OCI-LY7 (cell line): ENCODE results near the gene CCL27. TPM values are rescaled to one million over a fixed set of nuclear protein-coding genes. Genes with fewer than 3 reads are reported as not detected.

ENCODE experiments used
- Bru-seq: library from RNA; stranded (reverse); fragments of 400-500 nt; gene quantifications from one replicate; lab custom pipeline; 2021; lab: Mats Ljungman, UMichigan
- BruChase-seq, 2 experiments: library from RNA; stranded (reverse); fragments of 400-500 nt; gene quantifications; one replicate each; lab custom pipeline; 2021; lab: Mats Ljungman, UMichigan
- BruUV-seq: library from RNA; stranded (reverse); fragments of 400-500 nt; replicated peaks from 2 replicates; lab custom pipeline; 2021; lab: Mats Ljungman, UMichigan
- CTCF ChIA-PET: fragments of 300-600 bp; sonication (Branson Sonifier 250); formaldehyde crosslinking; loops from one replicate; lab custom pipeline; 2022; ENCODE audit warnings: antibody characterized with exemption; ENCODE audit not compliant: unreplicated experiment; lab: Charles Lee
- POLR2A ChIA-PET: fragments of 300-600 bp; sonication (Branson Sonifier 250); formaldehyde crosslinking; loops from one replicate; lab custom pipeline; 2022; ENCODE audit warnings: antibody characterized with exemption; lab: Charles Lee
- DNase-seq: peaks from one replicate; pipeline ENCODE4 v3.0.0-alpha.2; 2015; ENCODE audit warnings: low spot score
- H2AFZ ChIP-seq: fragments of 200-600 bp; sonication (generic), shearing (Covaris generic); 2 replicates; pipeline ENCODE4 v1.6.1; 2014; ENCODE audit warnings: mild to moderate bottlenecking, antibody characterized with exemption, low read length, moderate library complexity
- H3K27ac ChIP-seq: fragments of 200-600 bp; sonication (generic); 2 replicates; pipeline ENCODE4 v1.5.1; 2014; ENCODE audit warnings: mixed run types, low read depth, mild to moderate bottlenecking, moderate library complexity, low read length, inconsistent platforms; ENCODE audit not compliant: poor library complexity, severe bottlenecking
- H3K36me3 ChIP-seq: fragments of 200-600 bp; sonication (generic); 2 replicates; pipeline ENCODE4 v1.6.1; 2014; ENCODE audit warnings: mild to moderate bottlenecking, antibody characterized with exemption, low read length, moderate library complexity, mixed read lengths; ENCODE audit not compliant: insufficient read depth
- H3K4me1 ChIP-seq: fragments of 200-600 bp; sonication (generic); 2 replicates; pipeline ENCODE4 v1.5.1; 2014; ENCODE audit warnings: mild to moderate bottlenecking, low read length; ENCODE audit not compliant: insufficient read depth, poor library complexity, severe bottlenecking
- H3K4me2 ChIP-seq: fragments of 200-600 bp; sonication (generic); 2 replicates; pipeline ENCODE4 v1.6.1; 2014; ENCODE audit warnings: mild to moderate bottlenecking, low read length
- H3K4me3 ChIP-seq: fragments of 200-600 bp; sonication (generic); 2 replicates; pipeline ENCODE4 v1.5.1; 2014; ENCODE audit warnings: mild to moderate bottlenecking, low read depth, low read length; ENCODE audit not compliant: poor library complexity, severe bottlenecking
- H3K79me2 ChIP-seq: fragments of 200-600 bp; sonication (generic); 2 replicates; pipeline ENCODE4 v1.6.1; 2016; ENCODE audit warnings: low read depth, mild to moderate bottlenecking, low read length, moderate library complexity, mixed read lengths; ENCODE audit not compliant: insufficient read depth
- H3K9me2 ChIP-seq: fragments of 200-600 bp; sonication (generic); 2 replicates; pipeline ENCODE4 v1.6.1; 2016; ENCODE audit warnings: mild to moderate bottlenecking, low read length, mixed read lengths; ENCODE audit not compliant: insufficient read depth
- H3K9me3 ChIP-seq: fragments of 200-600 bp; sonication (generic); 2 replicates; pipeline ENCODE4 v1.6.1; 2014; ENCODE audit warnings: mild to moderate bottlenecking, mixed run types, low read length, mixed read lengths
- H4K20me1 ChIP-seq: fragments of 200-600 bp; sonication (generic); 2 replicates; pipeline ENCODE4 v1.6.1; 2014; ENCODE audit warnings: mild to moderate bottlenecking, antibody characterized with exemption, low read length, moderate library complexity, mixed read lengths; ENCODE audit not compliant: insufficient read depth
- EZH2phosphoT487 ChIP-seq: fragments of 200-600 bp; sonication (generic); IDR thresholded peaks from 2 replicates; pipeline ENCODE4 v1.6.1; 2018; ENCODE audit warnings: low read depth, borderline replicate concordance, mild to moderate bottlenecking, mixed run types, antibody characterized with exemption, low read length, moderate library complexity, mixed read lengths
- intact Hi-C: fragments of 100-400 bp; cut with micrococcal nuclease; formaldehyde crosslinking; loops from one replicate; pipeline ENCODE4 v1.10.0; 2022; ENCODE audit not compliant: unreplicated experiment
- long read RNA-seq: library from polyadenylated mRNA; stranded (forward); transcript quantifications from one replicate; pipeline ENCODE4 v2.0.0, GENCODE V29; 2022
- total RNA-seq, 2 experiments: library from RNA; depleted of rRNA in 1 of 2; stranded (reverse); fragments of >200 nt in 1 of 2; shearing (Covaris generic) in 1 of 2; gene quantifications; 2 replicates each; pipeline ENCODE4 v1.2.3, GENCODE V29; 2014 to 2022
- TF ChIP-seq, protein P1 (sequence below): fragments of 200-600 bp; sonication (generic); conservative IDR thresholded peaks from 2 replicates; pipeline ENCODE4 v1.5.1; 2014; ENCODE audit warnings: mild to moderate bottlenecking, antibody characterized with exemption, low read length, moderate library complexity, mixed read lengths

CCL27 gene, protein sequence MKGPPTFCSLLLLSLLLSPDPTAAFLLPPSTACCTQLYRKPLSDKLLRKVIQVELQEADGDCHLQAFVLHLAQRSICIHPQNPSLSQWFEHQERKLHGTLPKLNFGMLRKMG
- total RNA-seq (2014; rRNA removed; shearing (Covaris generic)) (0.72 TPM in 1 of 2 replicates, not detected in the other), total RNA-seq (2022) (0.42 and 0.68 TPM in 2 replicates), Bru-seq, nascent RNA (percentile 34 among the genes with signal in this experiment), BruChase-seq, experiment 1, labeled RNA remaining after a 6-hour chase (not detected), BruChase-seq, experiment 2, labeled RNA remaining after a 2-hour chase (not detected)
- long read RNA-seq = 0 reads

DNA sequence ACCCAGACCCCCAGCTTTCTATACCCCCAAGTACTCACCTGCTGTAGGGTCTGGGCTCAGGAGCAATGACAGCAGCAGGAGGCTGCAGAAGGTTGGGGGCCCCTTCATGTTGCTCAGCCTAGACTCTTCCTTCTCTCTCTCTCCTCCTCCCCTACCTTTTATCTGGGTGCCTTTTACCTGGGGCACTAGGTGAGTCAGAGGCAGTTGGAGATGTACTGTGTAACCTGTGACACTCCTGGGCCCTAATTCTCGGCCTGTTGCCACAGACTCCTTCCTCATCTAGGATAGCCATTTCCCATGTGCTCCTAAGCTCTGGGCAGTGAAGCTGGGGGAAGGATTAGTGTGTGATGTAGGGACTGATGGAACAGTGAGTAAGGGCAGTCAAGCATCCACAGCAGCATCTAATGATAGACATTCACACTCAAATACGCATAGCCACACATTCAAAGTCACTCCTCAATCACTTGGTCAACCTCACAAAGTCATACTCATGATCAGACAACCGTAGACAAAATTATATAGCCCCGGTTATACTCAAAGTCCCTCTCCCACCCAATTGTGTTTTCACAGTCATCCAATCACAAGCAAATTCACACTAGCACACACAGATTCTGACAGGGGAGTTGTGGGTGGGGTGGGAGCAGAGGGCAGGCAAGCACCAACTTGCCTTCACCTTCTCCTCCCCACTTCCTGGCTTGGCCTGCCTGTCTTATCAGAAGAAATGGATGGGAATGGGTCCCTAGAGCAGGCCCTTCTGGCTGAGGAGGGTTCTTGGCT lies at the start of gene CCL27:
CCL27 (minus strand) TSS at position 132 of the 777 bp plus-strand sequence; CDS start at position 108, 24 bp downstream.
- no peak within 1 kb of the TSS for H3K4me2 ChIP-seq
- CTCF ChIA-PET = interaction anchor here (0.5 to 3.3 kb wide), 2 partner anchors 16 to 127 kb away, joined by 4 to 13 read pairs; partner anchors contain the start of gene GALT
- H3K79me2 ChIP-seq = no peaks in the 10 kb centered on the region
- H3K9me2 ChIP-seq = no peaks in the 10 kb centered on the region
- H2AFZ ChIP-seq = no peak within 1 kb of the TSS
- H4K20me1 ChIP-seq = no peaks in the 10 kb centered on the region
- no peaks in the 10 kb centered on the region for H3K36me3 ChIP-seq
- H3K4me3 ChIP-seq = no peak within 1 kb of the TSS
- H3K9me3 ChIP-seq = no peaks in the 10 kb centered on the region
- intact Hi-C loops = no loop called here
- no TSS peak for BruUV-seq
- no peak within 1 kb of the TSS for H3K27ac ChIP-seq
- peaks cover 13% of the 10 kb centered on the region for H3K4me1 ChIP-seq
- POLR2A ChIA-PET = no interaction called here
- DNase-seq = no peak
- TF ChIP-seq EZH2phosphoT487 = no peak
- TF ChIP-seq, protein P1, sequence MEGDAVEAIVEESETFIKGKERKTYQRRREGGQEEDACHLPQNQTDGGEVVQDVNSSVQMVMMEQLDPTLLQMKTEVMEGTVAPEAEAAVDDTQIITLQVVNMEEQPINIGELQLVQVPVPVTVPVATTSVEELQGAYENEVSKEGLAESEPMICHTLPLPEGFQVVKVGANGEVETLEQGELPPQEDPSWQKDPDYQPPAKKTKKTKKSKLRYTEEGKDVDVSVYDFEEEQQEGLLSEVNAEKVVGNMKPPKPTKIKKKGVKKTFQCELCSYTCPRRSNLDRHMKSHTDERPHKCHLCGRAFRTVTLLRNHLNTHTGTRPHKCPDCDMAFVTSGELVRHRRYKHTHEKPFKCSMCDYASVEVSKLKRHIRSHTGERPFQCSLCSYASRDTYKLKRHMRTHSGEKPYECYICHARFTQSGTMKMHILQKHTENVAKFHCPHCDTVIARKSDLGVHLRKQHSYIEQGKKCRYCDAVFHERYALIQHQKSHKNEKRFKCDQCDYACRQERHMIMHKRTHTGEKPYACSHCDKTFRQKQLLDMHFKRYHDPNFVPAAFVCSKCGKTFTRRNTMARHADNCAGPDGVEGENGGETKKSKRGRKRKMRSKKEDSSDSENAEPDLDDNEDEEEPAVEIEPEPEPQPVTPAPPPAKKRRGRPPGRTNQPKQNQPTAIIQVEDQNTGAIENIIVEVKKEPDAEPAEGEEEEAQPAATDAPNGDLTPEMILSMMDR = no peak

- Histone ChIP-seq H4K20me1 (no peaks in the 10 kb centered on the region), H3K4me1 (no peaks in the 10 kb centered on the region), H3K27ac (no peak overlapping the region), H3K9me3 (no peaks in the 10 kb centered on the region), H3K4me3 (no peak overlapping the region), H3K9me2 (no peaks in the 10 kb centered on the region), H3K4me2 (no peak overlapping the region), H3K36me3 (no peaks in the 10 kb centered on the region), H2AFZ (no peak overlapping the region), H3K79me2 (no peaks in the 10 kb centered on the region)
- no TSS peak for BruUV-seq
- TF ChIP-seq EZH2phosphoT487 = no peak
- TF ChIP-seq, protein P1 = no peak
- intact Hi-C loops = no loop called here
- ChIA-PET POLR2A (no interaction called here), CTCF (no interaction called here)
- no peak for DNase-seq
Measured at GRCh38 chr9:34712140-34712539, 49.7 kb upstream of the CCL27 start.
